HG03064 (cell line): Measurements from ENCODE around the gene RXRA.

Source experiments
- ATAC-seq: cut with Tn5 transposase; IDR thresholded peaks from one replicate; pipeline ENCODE4 v1.9.1; 2021; ENCODE audit warnings: low read depth; ENCODE audit not compliant: unreplicated experiment

Gene RXRA

GRCh38 chr9:134363450-134363849, 37.2 kb downstream of the RXRA start:
- ATAC-seq: no peak

- ATAC-seq: no peak
Measured at GRCh38 chr9:134364391-134365114, 38.3 kb downstream of the RXRA start.

GRCh38 chr9:134365115-134365596, 38.9 kb downstream of the RXRA start:
- ATAC-seq: no peak

DNA sequence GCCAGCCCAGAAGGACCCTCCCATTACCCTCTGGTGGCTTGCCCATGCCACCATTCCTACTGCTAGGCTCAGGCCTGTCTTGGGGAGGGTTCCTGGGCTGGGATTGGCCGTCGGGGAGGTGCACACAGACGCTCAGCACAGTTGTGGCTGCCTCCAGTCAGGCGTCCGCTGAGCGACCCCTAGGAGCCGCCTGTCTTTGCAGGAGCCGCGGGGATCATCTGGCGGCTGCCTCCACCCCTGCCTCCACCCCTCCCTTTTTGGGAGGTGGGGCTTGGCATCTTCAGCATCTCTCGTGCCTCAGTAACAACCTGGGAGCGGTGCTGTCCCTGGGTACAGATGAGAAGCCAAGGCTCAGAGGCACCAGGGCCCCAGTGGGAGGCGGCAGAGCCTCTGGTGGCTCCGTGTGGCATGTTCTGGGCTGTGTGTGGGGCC, 39.6 kb downstream of the RXRA start:
- no peak for ATAC-seq

DNA sequence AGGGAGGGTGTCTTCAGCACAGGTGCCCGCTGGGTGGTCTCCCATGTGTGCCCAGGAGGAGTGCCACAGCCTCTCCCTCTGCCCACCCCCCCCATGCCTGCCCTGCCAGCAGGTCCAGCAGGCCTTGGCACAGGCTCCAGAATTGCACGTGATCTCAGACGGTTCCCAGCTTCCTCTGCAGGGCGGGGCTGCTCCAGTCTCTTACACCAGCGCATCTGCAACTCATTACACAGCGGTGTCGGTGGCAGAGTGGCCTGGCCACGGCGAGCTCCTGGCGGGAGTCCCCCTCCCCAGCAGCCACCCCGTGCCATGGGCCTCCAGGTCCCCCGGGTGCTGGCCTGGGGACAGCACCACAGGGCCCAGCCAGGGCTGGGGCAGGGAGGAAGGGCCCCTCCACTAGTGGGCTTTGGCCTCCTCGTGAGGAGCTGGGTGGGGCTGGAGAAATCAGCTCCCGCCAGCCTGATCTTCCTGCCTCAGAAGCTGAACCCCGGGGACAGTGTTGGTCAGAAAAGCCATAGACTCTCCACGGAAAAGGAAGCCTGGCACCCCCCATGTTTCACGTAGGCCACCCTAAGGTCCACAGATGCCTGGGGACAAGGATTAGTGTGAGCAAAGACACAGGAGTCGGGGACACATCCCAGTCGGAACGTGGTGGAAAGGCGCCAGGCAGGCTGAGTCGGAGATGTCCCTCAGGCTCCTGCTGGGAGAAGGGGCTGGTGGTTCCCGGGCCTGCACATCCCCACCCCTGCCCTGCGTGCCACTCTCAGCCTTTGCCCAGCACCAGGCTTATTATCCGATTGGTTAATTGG, 40.2 kb downstream of the RXRA start:
- no peak for ATAC-seq

- ATAC-seq: no peak
Measured at GRCh38 chr9:134367061-134367460, 40.8 kb downstream of the RXRA start.

GRCh38 chr9:134367791-134368490, 41.7 kb downstream of the RXRA start:
- ATAC-seq: no peak

GRCh38 chr9:134368571-134368970, 42.3 kb downstream of the RXRA start:
- ATAC-seq: no peak

GRCh38 chr9:134369416-134370212, 43.4 kb downstream of the RXRA start:
- no peak for ATAC-seq

GRCh38 chr9:134370213-134370492, 43.9 kb downstream of the RXRA start:
- ATAC-seq: no peak

- ATAC-seq: no peak
Measured at GRCh38 chr9:134370638-134371037, 44.4 kb downstream of the RXRA start.

DNA sequence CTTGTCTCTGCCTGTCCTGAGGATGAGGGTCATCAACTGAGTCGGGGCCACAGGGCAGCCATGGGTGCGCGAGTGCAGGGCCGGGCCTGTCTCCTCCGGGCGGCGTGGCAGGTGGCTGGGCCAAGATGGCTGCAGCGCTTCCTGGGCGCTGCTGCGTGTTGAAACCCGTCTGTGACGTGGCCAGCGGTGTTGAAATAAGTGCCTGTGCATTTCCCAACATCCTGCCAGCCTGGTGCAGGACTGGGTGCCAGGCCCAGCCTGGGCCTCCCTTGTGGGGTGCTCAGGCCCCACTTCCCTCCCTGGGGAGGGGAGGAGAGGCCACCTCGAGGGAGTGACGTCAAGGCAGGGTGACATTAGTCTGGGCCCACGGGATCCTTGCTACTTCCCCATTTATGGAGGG, 45.5 kb downstream of the RXRA start:
- ATAC-seq: no peak

- no peak for ATAC-seq
Measured at GRCh38 chr9:134372581-134373267, 46.5 kb downstream of the RXRA start.

DNA sequence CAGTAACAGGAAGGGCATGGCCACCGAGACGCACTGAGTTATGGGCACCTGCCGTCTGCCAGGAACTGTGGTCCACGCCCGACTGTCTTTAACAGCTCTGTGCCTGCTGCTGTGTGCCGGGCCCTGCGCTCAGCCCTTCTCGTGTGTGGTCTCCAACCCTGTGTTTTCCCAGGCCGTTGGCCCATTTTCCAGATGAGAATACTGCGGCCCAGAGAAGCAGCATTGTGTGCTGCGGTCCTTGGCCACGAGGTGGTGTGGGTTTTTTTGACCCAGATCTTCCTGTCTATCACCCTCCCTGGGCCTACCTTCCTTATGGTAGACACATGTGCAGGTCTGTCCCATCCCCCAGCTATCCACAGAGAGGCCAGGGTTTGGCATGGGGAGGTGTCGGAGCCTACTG, 47.0 kb downstream of the RXRA start:
- ATAC-seq: no peak

GRCh38 chr9:134373953-134374300, 47.7 kb downstream of the RXRA start:
- no peak for ATAC-seq

DNA sequence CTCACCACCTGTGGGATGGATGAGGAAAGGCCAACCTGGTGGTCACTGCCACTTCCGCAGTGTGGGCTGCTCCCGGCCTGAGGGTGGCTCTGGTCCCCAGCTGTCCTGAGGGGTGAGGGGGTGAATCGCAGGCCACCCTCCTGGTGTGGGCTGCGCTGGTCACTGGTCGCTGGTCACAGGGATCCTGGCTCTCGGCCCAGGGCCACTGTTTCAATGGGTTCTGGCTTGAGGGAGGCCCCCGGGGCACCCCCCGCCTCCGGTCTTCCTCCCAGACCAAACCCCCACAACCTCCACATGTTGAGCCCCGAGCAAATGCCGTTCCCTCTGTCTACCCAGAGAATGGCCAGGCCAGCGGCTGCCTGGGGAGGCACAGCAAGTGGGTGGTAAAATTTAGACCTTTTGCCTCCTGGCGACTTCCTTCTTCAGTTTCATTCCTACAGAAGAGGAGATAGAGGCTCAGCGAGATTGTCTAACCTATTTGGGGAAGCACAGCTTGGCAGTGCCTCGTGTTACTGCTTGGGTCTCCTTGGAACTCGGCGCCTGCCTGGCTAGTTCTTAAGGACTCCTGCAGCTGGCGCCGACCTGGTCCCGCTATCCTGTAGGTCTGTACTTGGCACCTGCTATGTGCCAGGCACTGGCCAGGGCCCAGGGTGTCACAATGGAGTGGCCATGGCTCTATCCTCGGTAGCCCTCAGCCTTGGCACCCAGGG, 48.2 kb downstream of the RXRA start:
- no peak for ATAC-seq

DNA sequence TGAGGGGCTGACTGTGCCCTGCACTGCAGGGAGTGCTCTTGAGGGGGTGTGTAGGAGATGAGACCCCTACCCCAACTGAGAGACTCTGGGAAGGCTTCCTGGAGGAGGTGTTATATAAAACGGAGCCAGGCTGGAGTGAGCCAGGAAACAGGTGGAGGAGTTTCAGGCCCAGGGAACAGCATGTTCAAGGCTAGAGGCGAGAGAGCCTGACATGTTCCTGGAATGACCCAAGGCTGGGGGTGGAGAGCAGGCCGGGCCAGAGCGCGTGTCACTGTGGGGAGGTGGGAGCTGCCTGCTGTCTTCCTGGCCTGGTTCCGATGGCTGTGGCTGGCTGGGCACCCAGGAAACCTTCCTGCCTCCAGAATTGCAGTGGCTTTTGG, 48.7 kb downstream of the RXRA start:
- no peak for ATAC-seq

GRCh38 chr9:134375430-134376385, 49.5 kb downstream of the RXRA start:
- ATAC-seq: no peak
